GM18951 (cell line): Measurements from ENCODE around the gene DUSP2.

Experiments
- POLR2A ChIP-seq: IDR thresholded peaks from 4 replicates; pipeline ENCODE4 v1.6.1; 2011; ENCODE audit warnings: mild to moderate bottlenecking; ENCODE audit not compliant: insufficient read length, insufficient read depth; ENCODE audit errors: extremely low read depth
- in situ Hi-C: fragments of 300-500 bp; cut with MboI; formaldehyde crosslinking; loops from one replicate; pipeline ENCODE4 v1.12.0; 2022; ENCODE audit warnings: low sequenced_read_pairs, mixed read lengths, inconsistent platforms; ENCODE audit not compliant: unreplicated experiment

DUSP2 gene

GRCh38 chr2:96139181-96139758, 6.0 kb downstream of the DUSP2 start:
- no peak for TF ChIP-seq POLR2A
- in situ Hi-C loops: no loop called here

GRCh38 chr2:96138179-96139145, 6.8 kb downstream of the DUSP2 start, which contains the start of gene ASTL:
Gene ASTL (minus strand): TSS chr2:96138502. CDS start chr2:96138436, 66 bp downstream.
- TF ChIP-seq POLR2A: no peak
- in situ Hi-C loops: no loop called here

- in situ Hi-C loops: no loop called here
- TF ChIP-seq POLR2A: no peak
These were observed 7.7 kb downstream of the DUSP2 start for GRCh38 chr2:96137321-96138178.

- in situ Hi-C loops: no loop called here
- TF ChIP-seq POLR2A: no peak
These were observed 9.0 kb downstream of the DUSP2 start for GRCh38 chr2:96136129-96136720.

GRCh38 chr2:96135621-96136020, 9.6 kb downstream of the DUSP2 start:
- in situ Hi-C loops: no loop called here
- TF ChIP-seq POLR2A: no peak

- in situ Hi-C loops: no loop called here
- TF ChIP-seq POLR2A: no peak
These were observed 10.1 kb downstream of the DUSP2 start for GRCh38 chr2:96135171-96135570.

GRCh38 chr2:96134421-96134820, 10.8 kb downstream of the DUSP2 start:
- in situ Hi-C loops: no loop called here
- TF ChIP-seq POLR2A: no peak

- TF ChIP-seq POLR2A: no peak
- in situ Hi-C loops: no loop called here
These were observed 13.2 kb downstream of the DUSP2 start for GRCh38 chr2:96131813-96132745.

- no peak for TF ChIP-seq POLR2A
- in situ Hi-C loops: no loop called here
These were observed 14.0 kb downstream of the DUSP2 start for GRCh38 chr2:96131152-96131812.

- TF ChIP-seq POLR2A: no peak
- in situ Hi-C loops: no loop called here
These were observed 14.8 kb downstream of the DUSP2 start for GRCh38 chr2:96130483-96130882.

GRCh38 chr2:96129528-96130120, 15.6 kb downstream of the DUSP2 start:
- no peak for TF ChIP-seq POLR2A
- in situ Hi-C loops: no loop called here
